Kidney (tissue), 14 donors: Measurements from ENCODE around the gene MMAB. TPM values are rescaled to one million over a fixed set of nuclear protein-coding genes. Genes with fewer than 3 reads are reported as not detected.

Source experiments
- DNase-seq, 5 donors: peaks; one replicate each; pipeline ENCODE4 v3.0.0-alpha.2; 2013 to 2020
- FAIRE-seq: peaks from 2 replicates; lab custom pipeline; 2012; peaks lifted over from hg19 to GRCh38; lab: Jason Lieb, UNC
- H3K27ac ChIP-seq, 2 donors: one replicate each; pipeline ENCODE4 v1.7.0; 2013; ENCODE audit warnings: low read depth in 2 of 2, low read length in 2 of 2, inconsistent platforms in 1 of 2
- H3K27me3 ChIP-seq: one replicate; pipeline ENCODE4 v1.7.1; 2013; ENCODE audit warnings: low read length, inconsistent platforms; ENCODE audit not compliant: control insufficient read depth, insufficient read depth
- H3K36me3 ChIP-seq, 3 donors: one replicate each; pipeline versions ENCODE4 v1.7.0 to v1.7.1; 2013; ENCODE audit warnings: low read length in 3 of 3, control low read depth in 1 of 3, inconsistent platforms in 1 of 3; ENCODE audit not compliant: insufficient read depth in 3 of 3, control insufficient read depth in 2 of 3
- H3K4me1 ChIP-seq, 3 donors: one replicate each; pipeline versions ENCODE4 v1.7.0 to v1.7.1; 2013; ENCODE audit warnings: low read length in 3 of 3, inconsistent platforms in 1 of 3, low read depth in 1 of 3; ENCODE audit not compliant: control insufficient read depth in 2 of 3, insufficient read depth in 2 of 3
- H3K4me3 ChIP-seq, 3 donors: one replicate each; pipeline versions ENCODE4 v1.7.0 to v1.8.1; 2013; ENCODE audit warnings: low read length in 3 of 3, control low read depth in 1 of 3, inconsistent platforms in 1 of 3
- H3K9ac ChIP-seq, 3 donors: one replicate each; pipeline versions ENCODE4 v1.7.0 to v1.7.1; 2013; ENCODE audit warnings: low read length in 3 of 3, control low read depth in 1 of 3, inconsistent platforms in 1 of 3
- H3K9me3 ChIP-seq, 3 donors: one replicate each; pipeline versions ENCODE4 v1.7.0 to v1.7.1; 2013; ENCODE audit warnings: low read length in 3 of 3, control low read depth in 1 of 3, inconsistent platforms in 1 of 3; ENCODE audit not compliant: control insufficient read depth in 2 of 3, insufficient read depth in 1 of 3
- intact Hi-C: fragments of 100-400 bp; cut with DNase I; formaldehyde crosslinking; loops from one replicate; pipeline ENCODE4 v1.11.1; 2022
- polyA plus RNA-seq: library from polyadenylated mRNA; stranded (reverse); fragments of 350-450 nt; fragmentation: Illumina TruSeq; extraction: RNeasy Lipid Tissue Mini Kit (QIAGEN cat#74804); gene quantifications from one replicate; pipeline ENCODE4 v1.2.3, GENCODE V29; 2014; ENCODE audit warnings: low read depth, low replicate concordance; ENCODE audit not compliant: insufficient read depth
- total RNA-seq: library from RNA; stranded (reverse); fragmentation: NEBNext Ultra II Directional; extraction: Animal tissue kit (Norgen Biotek cat#: 25700); gene quantifications from one replicate; pipeline ENCODE4 v1.2.1, GENCODE V29; 2021
- TF ChIP-seq, protein P1 (sequence below): IDR thresholded peaks from 3 replicates; pipeline ENCODE4 v1.5.1; 2012; ENCODE audit warnings: mild to moderate bottlenecking, moderate library complexity, borderline replicate concordance; ENCODE audit not compliant: insufficient read depth; ENCODE audit errors: extremely low read depth
- donor health status: control.
- donor health status: control.
- donor health status: control.
- donor health status: control.
- donor health status: control.
- donor health status: DM: yes; HTN: yes; CAD: no.
- donor health status: Normal renal cell carcinoma (clear cell type).

The MMAB gene
- total and polyA plus RNA-seq, 2 donors from 2014 or later, result 42.9 to 96.3 TPM

GRCh38 chr12:109608270-109608669 lies 35.0 kb upstream of the MMAB start:
- TF ChIP-seq, protein P1, sequence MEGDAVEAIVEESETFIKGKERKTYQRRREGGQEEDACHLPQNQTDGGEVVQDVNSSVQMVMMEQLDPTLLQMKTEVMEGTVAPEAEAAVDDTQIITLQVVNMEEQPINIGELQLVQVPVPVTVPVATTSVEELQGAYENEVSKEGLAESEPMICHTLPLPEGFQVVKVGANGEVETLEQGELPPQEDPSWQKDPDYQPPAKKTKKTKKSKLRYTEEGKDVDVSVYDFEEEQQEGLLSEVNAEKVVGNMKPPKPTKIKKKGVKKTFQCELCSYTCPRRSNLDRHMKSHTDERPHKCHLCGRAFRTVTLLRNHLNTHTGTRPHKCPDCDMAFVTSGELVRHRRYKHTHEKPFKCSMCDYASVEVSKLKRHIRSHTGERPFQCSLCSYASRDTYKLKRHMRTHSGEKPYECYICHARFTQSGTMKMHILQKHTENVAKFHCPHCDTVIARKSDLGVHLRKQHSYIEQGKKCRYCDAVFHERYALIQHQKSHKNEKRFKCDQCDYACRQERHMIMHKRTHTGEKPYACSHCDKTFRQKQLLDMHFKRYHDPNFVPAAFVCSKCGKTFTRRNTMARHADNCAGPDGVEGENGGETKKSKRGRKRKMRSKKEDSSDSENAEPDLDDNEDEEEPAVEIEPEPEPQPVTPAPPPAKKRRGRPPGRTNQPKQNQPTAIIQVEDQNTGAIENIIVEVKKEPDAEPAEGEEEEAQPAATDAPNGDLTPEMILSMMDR, result no peak
- Histone ChIP-seq H3K4me3 (no peak overlapping the region), H3K27ac (no peak overlapping the region), H3K4me1 (no peaks in the 10 kb centered on the region), H3K27me3 (no peaks in the 10 kb centered on the region), H3K36me3 (no peaks in the 10 kb centered on the region), H3K9ac (no peak overlapping the region), H3K9me3 (no peaks in the 10 kb centered on the region)
- DNase-seq (no peak), FAIRE-seq (no peak)
- intact Hi-C loops, result no loop called here

DNA sequence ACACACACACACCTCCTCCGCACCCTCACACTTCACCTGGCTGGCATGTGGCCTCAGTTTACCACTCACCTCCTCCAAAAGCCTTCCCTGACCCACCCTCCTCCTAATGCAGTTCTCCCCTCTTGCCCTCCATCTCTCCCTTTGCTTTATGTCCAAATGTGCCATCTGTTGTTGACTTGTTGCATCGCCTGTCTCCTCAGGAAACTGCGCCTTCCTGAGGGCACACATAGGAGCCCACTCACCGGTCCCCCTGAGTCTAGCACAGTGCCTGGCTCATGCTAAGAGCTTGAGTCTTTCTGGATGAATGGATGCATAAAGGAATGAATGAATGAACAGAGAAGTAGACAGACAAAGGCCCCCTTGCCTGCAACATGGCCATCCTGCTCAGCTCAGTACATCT lies 34.3 kb upstream of the MMAB start:
- DNase-seq (no peak), FAIRE-seq (no peak)
- Histone ChIP-seq H3K27ac (no peak overlapping the region), H3K9ac (no peak overlapping the region), H3K4me1 (no peaks in the 10 kb centered on the region), H3K36me3 (no peaks in the 10 kb centered on the region), H3K27me3 (no peaks in the 10 kb centered on the region), H3K9me3 (no peaks in the 10 kb centered on the region), H3K4me3 (no peak overlapping the region)
- intact Hi-C loops, result no loop called here
- TF ChIP-seq, protein P1, result no peak

DNA sequence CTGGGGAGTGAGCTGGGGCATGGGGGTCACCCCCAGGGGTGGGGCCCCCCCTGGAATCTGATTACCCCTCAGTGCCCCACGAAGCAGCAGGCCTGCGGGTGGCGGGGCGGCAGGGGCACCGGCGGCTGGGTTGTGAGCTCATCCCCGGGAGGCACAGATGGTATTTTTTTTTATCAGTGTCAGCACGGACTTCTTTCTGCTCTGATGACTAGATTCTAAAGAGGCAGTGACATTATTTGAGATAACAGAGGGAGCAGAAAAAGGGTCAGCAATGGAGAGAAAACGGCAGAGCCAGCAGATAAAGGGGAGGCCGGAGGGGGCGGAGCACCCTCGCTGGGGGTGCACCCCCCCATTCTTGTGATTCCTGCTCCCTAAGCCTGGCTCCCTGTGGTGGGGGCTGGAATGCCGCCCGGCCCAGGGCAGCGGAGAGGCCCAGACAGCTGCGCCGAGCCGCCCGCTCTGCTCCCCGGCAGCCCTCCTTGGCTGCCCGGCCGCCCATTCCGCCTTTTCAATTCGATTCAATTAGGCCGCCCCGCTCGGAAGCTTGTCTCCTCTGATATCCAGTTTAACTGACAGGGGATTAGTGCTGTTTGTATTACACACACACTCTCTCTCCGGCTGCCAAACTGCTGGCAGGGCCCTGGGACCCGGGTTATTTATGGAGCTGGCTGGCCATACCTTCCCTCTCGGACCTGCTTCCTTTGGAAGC lies 33.2 kb upstream of the MMAB start:
- intact Hi-C loops, result no loop called here

More for the DNA sequence above, 33.2 kb upstream of the MMAB start:
- TF ChIP-seq, protein P1, result no peak
- H3K4me3 ChIP-seq, result no peak overlapping the region
- no peak for FAIRE-seq
- H3K4me1 ChIP-seq, result no peaks in the 10 kb centered on the region
- peak in 4 of 5 donors; percentile 65 to 80 (median 70) for DNase-seq
- H3K27me3 ChIP-seq, result no peaks in the 10 kb centered on the region
- H3K9me3 ChIP-seq, result no peaks in the 10 kb centered on the region
- no peaks in the 10 kb centered on the region for H3K36me3 ChIP-seq
- H3K9ac ChIP-seq, result no peak overlapping the region
- no peak overlapping the region for H3K27ac ChIP-seq
